NCI-H2227 treated with DMSO at 0.1 percent for 48 hours (cell line): ENCODE data around the gene MUC6.

Source experiments
- DNase-seq: peaks from one replicate; lab custom pipeline; 2025; lab: John Stamatoyannopoulos, UW

Gene MUC6

GRCh38 chr11:967995-968751 lies 68.3 kb downstream of the MUC6 start:
- DNase-seq, result no peak

- no peak for DNase-seq
Measured at GRCh38 chr11:965206-965775, 71.2 kb downstream of the MUC6 start.

DNA sequence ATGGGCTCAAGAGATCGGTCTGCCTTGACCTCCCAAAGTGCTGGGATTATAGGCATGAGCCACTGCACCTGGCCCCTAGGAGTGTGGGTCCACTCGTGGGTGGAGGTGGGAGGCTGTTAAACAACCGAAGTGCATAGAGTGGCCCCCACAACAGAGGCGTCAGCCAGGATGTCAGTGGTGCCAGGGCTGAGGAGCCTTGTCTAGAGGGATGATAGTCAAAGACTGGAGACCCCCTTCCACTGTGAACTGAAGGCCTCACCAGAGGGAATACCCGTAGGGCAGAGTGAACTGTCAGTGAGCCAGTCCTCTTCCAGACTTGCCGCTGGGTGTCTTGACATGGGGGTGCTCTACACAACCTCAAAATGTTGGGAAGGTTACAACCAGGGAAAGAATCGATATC lies 72.7 kb downstream of the MUC6 start:
- no peak for DNase-seq
